ENCODE data around the gene DUOXA1.
"Not testable (repeated sequence)": the region's sequence is repeated elsewhere in the genome, so short reads cannot be mapped to it uniquely, and the experiment has no call there.

Gene DUOXA1

GRCh38 chr15:45138814-45139765, 9.4 kb upstream of the DUOXA1 start:
- no peak for DNase-seq (ENCODE audit: low read depth)
- no peaks in the 10 kb centered on the region for H3K36me3 ChIP-seq (ENCODE audit: control insufficient read depth, insufficient read depth, low read length, severe bottlenecking)
- H3K9ac ChIP-seq (ENCODE audit: low read length), result no peak overlapping the region
- H3K9me3 ChIP-seq (ENCODE audit: control insufficient read depth, low read length), result no peaks in the 10 kb centered on the region
- H3K4me3 ChIP-seq (ENCODE audit: low read length), result no peak overlapping the region
- H3K27me3 ChIP-seq (replicated peaks; ENCODE audit: control insufficient read depth, insufficient read depth, low read length), result peaks cover 27% of the 10 kb centered on the region
- no peaks in the 10 kb centered on the region for H3K4me1 ChIP-seq (ENCODE audit: control insufficient read depth, insufficient read depth, low read length)

- DNase-seq (ENCODE audit: low read depth), result no peak
- Histone ChIP-seq H3K4me1 (ENCODE audit: control insufficient read depth, insufficient read depth, low read length) (no peaks in the 10 kb centered on the region), H3K9me3 (ENCODE audit: control insufficient read depth, low read length) (no peaks in the 10 kb centered on the region), H3K36me3 (ENCODE audit: control insufficient read depth, insufficient read depth, low read length, severe bottlenecking) (no peaks in the 10 kb centered on the region), H3K27me3 (replicated peaks; ENCODE audit: control insufficient read depth, insufficient read depth, low read length) (peaks cover 34% of the 10 kb centered on the region), H3K4me3 (ENCODE audit: low read length) (no peak overlapping the region), H3K9ac (ENCODE audit: low read length) (no peak overlapping the region)
These were observed 8.0 kb upstream of the DUOXA1 start for GRCh38 chr15:45137703-45138102.

GRCh38 chr15:45136378-45136764, 6.7 kb upstream of the DUOXA1 start:
- no peak overlapping the region for H3K4me3 ChIP-seq (ENCODE audit: low read length)
- no peak for DNase-seq (ENCODE audit: low read depth)
- H3K4me1 ChIP-seq (ENCODE audit: control insufficient read depth, insufficient read depth, low read length), result no peaks in the 10 kb centered on the region
- H3K27me3 ChIP-seq (replicated peaks; ENCODE audit: control insufficient read depth, insufficient read depth, low read length), result peaks cover 34% of the 10 kb centered on the region
- H3K36me3 ChIP-seq (ENCODE audit: control insufficient read depth, insufficient read depth, low read length, severe bottlenecking), result no peaks in the 10 kb centered on the region
- H3K9me3 ChIP-seq (ENCODE audit: control insufficient read depth, low read length), result no peaks in the 10 kb centered on the region
- H3K9ac ChIP-seq (ENCODE audit: low read length), result no peak overlapping the region

- not testable (repeated sequence) for H3K9me3 ChIP-seq (ENCODE audit: control insufficient read depth, low read length); H3K4me1 ChIP-seq (ENCODE audit: control insufficient read depth, insufficient read depth, low read length); H3K9ac ChIP-seq (ENCODE audit: low read length); DNase-seq (ENCODE audit: low read depth); H3K36me3 ChIP-seq (ENCODE audit: control insufficient read depth, insufficient read depth, low read length, severe bottlenecking); H3K4me3 ChIP-seq (ENCODE audit: low read length)
- H3K27me3 ChIP-seq (replicated peaks; ENCODE audit: control insufficient read depth, insufficient read depth, low read length), result peaks cover 34% of the 10 kb centered on the region
These were observed 6.2 kb upstream of the DUOXA1 start for GRCh38 chr15:45135705-45136377.

- peaks cover 43% of the 10 kb centered on the region for H3K27me3 ChIP-seq (replicated peaks; ENCODE audit: control insufficient read depth, insufficient read depth, low read length)
- H3K9ac ChIP-seq (ENCODE audit: low read length), result no peak overlapping the region
- no peak overlapping the region for H3K4me3 ChIP-seq (ENCODE audit: low read length)
- no peak for DNase-seq (ENCODE audit: low read depth)
- H3K4me1 ChIP-seq (ENCODE audit: control insufficient read depth, insufficient read depth, low read length), result no peaks in the 10 kb centered on the region
- H3K9me3 ChIP-seq (ENCODE audit: control insufficient read depth, low read length), result no peaks in the 10 kb centered on the region
- H3K36me3 ChIP-seq (ENCODE audit: control insufficient read depth, insufficient read depth, low read length, severe bottlenecking), result no peaks in the 10 kb centered on the region
These were observed 5.3 kb upstream of the DUOXA1 start for GRCh38 chr15:45134682-45135604.

GRCh38 chr15:45134046-45134445, 4.4 kb upstream of the DUOXA1 start:
- H3K9me3 ChIP-seq (ENCODE audit: control insufficient read depth, low read length), result no peaks in the 10 kb centered on the region
- no peak for DNase-seq (ENCODE audit: low read depth)
- no peak overlapping the region for H3K4me3 ChIP-seq (ENCODE audit: low read length)
- peaks cover 45% of the 10 kb centered on the region for H3K27me3 ChIP-seq (replicated peaks; ENCODE audit: control insufficient read depth, insufficient read depth, low read length)
- no peaks in the 10 kb centered on the region for H3K36me3 ChIP-seq (ENCODE audit: control insufficient read depth, insufficient read depth, low read length, severe bottlenecking)
- H3K9ac ChIP-seq (ENCODE audit: low read length), result no peak overlapping the region
- H3K4me1 ChIP-seq (ENCODE audit: control insufficient read depth, insufficient read depth, low read length), result no peaks in the 10 kb centered on the region

GRCh38 chr15:45133561-45133920, 3.9 kb upstream of the DUOXA1 start:
- H3K9me3 ChIP-seq (ENCODE audit: control insufficient read depth, low read length), result no peaks in the 10 kb centered on the region
- peaks cover 50% of the 10 kb centered on the region for H3K27me3 ChIP-seq (replicated peaks; ENCODE audit: control insufficient read depth, insufficient read depth, low read length)
- no peak overlapping the region for H3K9ac ChIP-seq (ENCODE audit: low read length)

GRCh38 chr15:45132844-45133560, 3.3 kb upstream of the DUOXA1 start:
- Histone ChIP-seq H3K9ac (ENCODE audit: low read length) (no peak overlapping the region), H3K36me3 (ENCODE audit: control insufficient read depth, insufficient read depth, low read length, severe bottlenecking) (no peaks in the 10 kb centered on the region), H3K4me3 (ENCODE audit: low read length) (no peak overlapping the region), H3K27me3 (replicated peaks; ENCODE audit: control insufficient read depth, insufficient read depth, low read length) (peaks cover 50% of the 10 kb centered on the region), H3K4me1 (ENCODE audit: control insufficient read depth, insufficient read depth, low read length) (no peaks in the 10 kb centered on the region), H3K9me3 (ENCODE audit: control insufficient read depth, low read length) (no peaks in the 10 kb centered on the region)
- DNase-seq (ENCODE audit: low read depth), result no peak

More at GRCh38 chr15:45133561-45133920, 3.9 kb upstream of the DUOXA1 start:
- no peak for DNase-seq (ENCODE audit: low read depth)
- no peaks in the 10 kb centered on the region for H3K4me1 ChIP-seq (ENCODE audit: control insufficient read depth, insufficient read depth, low read length)
- H3K4me3 ChIP-seq (ENCODE audit: low read length), result no peak overlapping the region
- H3K36me3 ChIP-seq (ENCODE audit: control insufficient read depth, insufficient read depth, low read length, severe bottlenecking), result no peaks in the 10 kb centered on the region

GRCh38 chr15:45131510-45131909, 1.8 kb upstream of the DUOXA1 start:
- no peaks in the 10 kb centered on the region for H3K4me1 ChIP-seq (ENCODE audit: control insufficient read depth, insufficient read depth, low read length)
- no peak overlapping the region for H3K9ac ChIP-seq (ENCODE audit: low read length)
- no peaks in the 10 kb centered on the region for H3K9me3 ChIP-seq (ENCODE audit: control insufficient read depth, low read length)
- no peak for DNase-seq (ENCODE audit: low read depth)
- H3K4me3 ChIP-seq (ENCODE audit: low read length), result no peak overlapping the region
- H3K36me3 ChIP-seq (ENCODE audit: control insufficient read depth, insufficient read depth, low read length, severe bottlenecking), result no peaks in the 10 kb centered on the region
- peaks cover 49% of the 10 kb centered on the region for H3K27me3 ChIP-seq (replicated peaks; ENCODE audit: control insufficient read depth, insufficient read depth, low read length)

GRCh38 chr15:45130291-45131000, 767 bp upstream of the DUOXA1 start:
- Histone ChIP-seq H3K36me3 (ENCODE audit: control insufficient read depth, insufficient read depth, low read length, severe bottlenecking) (no peaks in the 10 kb centered on the region), H3K9me3 (ENCODE audit: control insufficient read depth, low read length) (no peaks in the 10 kb centered on the region), H3K4me3 (ENCODE audit: low read length) (no peak overlapping the region), H3K27me3 (replicated peaks; ENCODE audit: control insufficient read depth, insufficient read depth, low read length) (peaks cover 56% of the 10 kb centered on the region), H3K4me1 (ENCODE audit: control insufficient read depth, insufficient read depth, low read length) (no peaks in the 10 kb centered on the region), H3K9ac (ENCODE audit: low read length) (no peak overlapping the region)
- DNase-seq (ENCODE audit: low read depth), result no peak

All from adipocyte (in vitro differentiated cells).